PC-9 (cell line): ENCODE data around the gene KISS1.

Experiments
- CTCF ChIP-seq: fragments of 200-600 bp; sonication (generic); conservative IDR thresholded peaks from 2 replicates; pipeline ENCODE4 v1.6.1; 2017; ENCODE audit warnings: mixed run types, antibody characterized with exemption, mild to moderate bottlenecking, moderate library complexity
- EZH2 ChIP-seq: fragments of 200-600 bp; sonication (generic); IDR thresholded peaks from 2 replicates; pipeline ENCODE4 v1.8.0; 2017; ENCODE audit warnings: antibody characterized with exemption, low read depth

GRCh38 chr1:204192589-204193352, 3.5 kb downstream of the KISS1 start:
- TF ChIP-seq CTCF: no peak
- TF ChIP-seq EZH2: no peak
